KMS-11 (cell line): ENCODE results near the gene SLC2A9.

ENCODE experiments used
- H2AFZ ChIP-seq: fragments of 200-600 bp; sonication (generic); 2 replicates; pipeline ENCODE4 v1.6.1; 2016; ENCODE audit warnings: antibody characterized with exemption, mixed run types, low read depth
- H3K27ac ChIP-seq: fragments of 200-600 bp; sonication (generic); 2 replicates; pipeline ENCODE4 v1.6.1; 2016; ENCODE audit warnings: mild to moderate bottlenecking, mixed run types
- H3K27me3 ChIP-seq: fragments of 200-600 bp; sonication (generic); 2 replicates; pipeline ENCODE4 v1.6.1; 2017; ENCODE audit warnings: mild to moderate bottlenecking, low read depth, mixed run types, moderate library complexity; ENCODE audit not compliant: insufficient read depth
- H3K36me3 ChIP-seq: fragments of 200-600 bp; sonication (generic); 2 replicates; pipeline ENCODE4 v1.6.1; 2017; ENCODE audit warnings: mild to moderate bottlenecking, mixed run types; ENCODE audit not compliant: insufficient read depth
- H3K4me1 ChIP-seq: fragments of 200-600 bp; sonication (generic); 2 replicates; pipeline ENCODE4 v1.6.1; 2016; ENCODE audit warnings: mild to moderate bottlenecking, low read depth, mixed run types; ENCODE audit not compliant: poor library complexity, severe bottlenecking
- H3K4me2 ChIP-seq: fragments of 200-600 bp; sonication (generic); 2 replicates; pipeline ENCODE4 v1.7.0; 2016; ENCODE audit warnings: mild to moderate bottlenecking, mixed run types
- H3K4me3 ChIP-seq: fragments of 200-600 bp; sonication (generic); IDR thresholded peaks from 2 replicates; pipeline ENCODE4 v1.6.1; 2017; ENCODE audit warnings: low read depth, low read length, mixed read lengths; ENCODE audit not compliant: insufficient read depth
- H3K79me2 ChIP-seq: fragments of 200-600 bp; sonication (generic); 2 replicates; pipeline ENCODE4 v1.6.1; 2016; ENCODE audit warnings: low read depth, mixed run types; ENCODE audit not compliant: insufficient read depth
- H3K9ac ChIP-seq: fragments of 200-600 bp; sonication (generic); 2 replicates; pipeline ENCODE4 v1.6.1; 2016; ENCODE audit warnings: mild to moderate bottlenecking, mixed run types
- H4K20me1 ChIP-seq: fragments of 200-600 bp; sonication (generic); 2 replicates; pipeline ENCODE4 v1.6.1; 2016; ENCODE audit warnings: mild to moderate bottlenecking, mixed run types; ENCODE audit not compliant: insufficient read depth
- CTCF ChIP-seq: fragments of 200-600 bp; sonication (generic); conservative IDR thresholded peaks from 2 replicates; pipeline ENCODE4 v1.6.1; 2017; ENCODE audit warnings: low read depth, mild to moderate bottlenecking, antibody characterized with exemption, low read length, moderate library complexity, mixed read lengths

SLC2A9 gene

DNA sequence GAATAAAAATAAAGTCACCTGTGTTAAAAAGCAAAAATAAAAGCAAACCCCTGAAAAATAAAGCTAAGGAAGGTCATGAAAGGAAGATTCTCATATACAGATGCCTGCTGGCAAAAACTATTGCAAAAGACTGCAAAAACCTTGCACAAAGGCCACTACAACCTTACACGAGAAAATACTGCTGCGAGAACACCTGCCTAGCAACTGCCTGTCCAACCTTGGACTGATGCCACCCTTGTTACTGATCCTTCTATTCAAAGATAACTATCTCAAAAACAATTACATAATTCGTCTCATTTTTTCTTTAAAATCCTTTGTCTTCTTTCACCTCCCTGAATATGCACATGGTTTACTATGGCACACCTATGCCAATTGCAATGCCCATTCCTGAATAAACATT is 49.6 kb downstream of the SLC2A9 start:
- no peak overlapping the region for H2AFZ ChIP-seq
- no peak overlapping the region for H3K4me2 ChIP-seq
- no peaks in the 10 kb centered on the region for H4K20me1 ChIP-seq
- H3K9ac ChIP-seq = no peak overlapping the region
- no peaks in the 10 kb centered on the region for H3K79me2 ChIP-seq
- H3K4me3 ChIP-seq = no peak overlapping the region
- no peak overlapping the region for H3K27ac ChIP-seq
- no peaks in the 10 kb centered on the region for H3K4me1 ChIP-seq
- no peaks in the 10 kb centered on the region for H3K36me3 ChIP-seq
- H3K27me3 ChIP-seq = no peaks in the 10 kb centered on the region
- TF ChIP-seq CTCF = no peak

GRCh38 chr4:9970399-9971011 is 50.8 kb downstream of the SLC2A9 start:
- Histone ChIP-seq H3K27ac (no peak overlapping the region), H3K27me3 (no peaks in the 10 kb centered on the region), H3K4me2 (no peak overlapping the region), H4K20me1 (no peaks in the 10 kb centered on the region), H3K4me1 (no peaks in the 10 kb centered on the region), H2AFZ (no peak overlapping the region), H3K36me3 (no peaks in the 10 kb centered on the region), H3K9ac (no peak overlapping the region), H3K79me2 (no peaks in the 10 kb centered on the region), H3K4me3 (no peak overlapping the region)
- TF ChIP-seq CTCF = no peak

DNA sequence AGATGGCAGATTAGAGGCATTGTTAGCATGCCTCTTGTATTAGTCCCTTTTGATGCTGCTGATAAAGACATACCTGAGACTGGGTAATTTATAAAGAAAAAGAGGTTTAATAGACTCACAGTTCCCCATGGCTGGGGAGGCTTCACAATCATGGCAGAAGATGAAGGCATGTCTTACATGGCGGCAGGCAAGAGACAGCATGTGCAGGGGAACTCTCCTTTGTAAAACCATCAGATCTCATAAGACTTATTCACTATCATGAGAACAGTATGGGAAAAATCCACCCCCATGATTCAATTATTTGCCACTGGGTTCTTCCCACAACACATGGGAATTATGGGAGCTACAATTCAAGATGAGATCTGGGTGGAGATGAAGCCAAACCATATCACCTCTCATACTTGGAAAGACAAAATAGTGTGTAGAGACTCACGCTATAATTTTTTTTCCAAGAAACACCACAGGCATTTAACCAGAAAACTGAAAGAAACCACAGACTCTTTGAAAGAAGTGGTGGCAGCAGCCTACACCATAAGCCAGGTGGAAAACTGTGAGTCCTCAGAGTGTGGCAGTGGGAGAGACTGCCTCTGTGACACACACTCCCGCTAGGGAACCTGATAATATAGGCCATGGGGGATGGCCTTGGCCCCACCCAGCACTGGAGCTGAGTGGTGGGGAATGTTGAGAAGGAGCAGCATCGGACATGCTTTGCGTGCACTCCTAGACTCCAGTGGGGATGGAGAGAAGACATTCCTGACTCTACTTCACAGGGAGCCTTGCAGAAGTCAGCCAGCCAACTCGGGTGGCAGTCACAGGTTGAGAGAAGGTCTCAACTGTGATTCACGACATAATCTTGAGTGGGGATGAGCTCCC is 51.5 kb downstream of the SLC2A9 start:
- H3K27ac ChIP-seq = no peak overlapping the region
- no peak overlapping the region for H3K4me2 ChIP-seq
- no peak overlapping the region for H2AFZ ChIP-seq

GRCh38 chr4:9968472-9968871 is 52.8 kb downstream of the SLC2A9 start:
- Histone ChIP-seq H3K9ac (no peak overlapping the region), H3K27ac (no peak overlapping the region), H3K79me2 (no peaks in the 10 kb centered on the region), H3K36me3 (no peaks in the 10 kb centered on the region), H3K27me3 (no peaks in the 10 kb centered on the region), H3K4me1 (no peaks in the 10 kb centered on the region), H2AFZ (no peak overlapping the region), H3K4me3 (no peak overlapping the region), H4K20me1 (no peaks in the 10 kb centered on the region), H3K4me2 (no peak overlapping the region)
- no peak for TF ChIP-seq CTCF

More for the DNA sequence above, 51.5 kb downstream of the SLC2A9 start:
- Histone ChIP-seq H3K27me3 (no peaks in the 10 kb centered on the region), H3K79me2 (no peaks in the 10 kb centered on the region), H3K36me3 (no peaks in the 10 kb centered on the region), H3K4me1 (no peaks in the 10 kb centered on the region), H3K4me3 (no peak overlapping the region), H4K20me1 (no peaks in the 10 kb centered on the region), H3K9ac (no peak overlapping the region)
- no peak for TF ChIP-seq CTCF
